Vagina (tissue), 2 donors: Measurements from ENCODE around the gene DBP. TPM values are rescaled to one million over a fixed set of nuclear protein-coding genes. Genes with fewer than 3 reads are reported as not detected.

ENCODE experiments used
- DNase-seq, 2 donors: peaks; one replicate each; pipeline ENCODE4 v3.0.0-alpha.2; 2017; ENCODE audit errors: extremely low spot score in 2 of 2
- H3K27ac ChIP-seq: fragments of 200-600 bp; sonication (generic); one replicate; pipeline ENCODE4 v1.5.1; 2019
- H3K27me3 ChIP-seq: fragments of 200-600 bp; sonication (generic); one replicate; pipeline ENCODE4 v1.5.1; 2019
- H3K36me3 ChIP-seq, 2 donors: fragments of 200-600 bp; sonication (generic); one replicate each; pipeline ENCODE4 v1.5.1; 2017 to 2019
- H3K4me1 ChIP-seq: fragments of 200-600 bp; sonication (generic); one replicate; pipeline ENCODE4 v1.5.1; 2019
- H3K4me3 ChIP-seq, 2 donors: fragments of 200-600 bp; sonication (generic); 1 replicate in 1 of 2; 2 replicates in 1 of 2; pipeline ENCODE4 v1.5.1; 2016 to 2019
- H3K9me3 ChIP-seq: fragments of 200-600 bp; sonication (generic); one replicate; pipeline ENCODE4 v1.5.1; 2019
- POLR2A ChIP-seq, 2 donors: fragments of 450-650 bp; IDR thresholded peaks; one replicate each; pipeline ENCODE4 v1.6.1; 2017; ENCODE audit warnings: antibody characterized with exemption in 2 of 2, mild to moderate bottlenecking in 2 of 2, moderate library complexity in 2 of 2
- POLR2AphosphoS5 ChIP-seq, 2 donors: sonication (generic); formaldehyde crosslinking; IDR thresholded peaks; one replicate each; pipeline ENCODE4 v1.9.0; 2017; ENCODE audit warnings: antibody characterized with exemption in 2 of 2, mild to moderate bottlenecking in 2 of 2, low read depth in 1 of 2; ENCODE audit not compliant: insufficient read depth in 1 of 2
- intact Hi-C: fragments of 100-400 bp; cut with DNase I; formaldehyde crosslinking; loops from one replicate; pipeline ENCODE4 v1.15.1; 2023
- total RNA-seq: library from RNA; depleted of rRNA; stranded (reverse); fragments of >200 nt; gene quantifications from one replicate; pipeline ENCODE4 v1.2.3, GENCODE V29; 2016
- TF ChIP-seq, protein P1 (sequence below), 3 experiments: fragments of 450-650 bp in 2 of 3; fragments of 200-600 bp in 1 of 3; sonication (generic) in 1 of 3; IDR thresholded peaks; one replicate each; pipeline ENCODE4 v1.5.1; 2017 to 2019; ENCODE audit warnings: antibody characterized with exemption in 3 of 3, mild to moderate bottlenecking in 2 of 3, moderate library complexity in 2 of 3

Gene DBP
- total RNA-seq, 1 donor from 2014 or later: 4.9 TPM

DNA sequence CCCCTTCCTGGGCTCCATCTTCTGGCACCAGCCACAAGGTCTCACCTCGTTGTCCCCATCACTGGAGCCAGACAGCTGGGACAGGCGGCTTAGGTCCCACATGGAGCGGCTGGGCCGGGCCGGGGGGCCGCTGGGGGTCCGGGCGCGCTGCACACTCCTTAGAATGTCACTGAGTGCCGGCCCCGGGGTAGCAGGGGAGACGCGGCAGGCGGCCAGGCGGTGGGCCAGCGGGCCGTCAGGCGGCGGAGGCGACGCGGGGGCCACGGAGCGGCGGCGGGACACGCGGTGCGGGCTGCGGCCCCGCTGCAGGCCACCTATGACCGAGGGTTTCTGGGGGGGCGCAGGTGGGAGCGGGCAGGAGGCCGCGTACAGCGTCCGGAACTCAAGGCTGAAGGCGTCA lies 33.7 kb downstream of the DBP start:
- no peak for DNase-seq
- intact Hi-C loops: no loop called here

DNA sequence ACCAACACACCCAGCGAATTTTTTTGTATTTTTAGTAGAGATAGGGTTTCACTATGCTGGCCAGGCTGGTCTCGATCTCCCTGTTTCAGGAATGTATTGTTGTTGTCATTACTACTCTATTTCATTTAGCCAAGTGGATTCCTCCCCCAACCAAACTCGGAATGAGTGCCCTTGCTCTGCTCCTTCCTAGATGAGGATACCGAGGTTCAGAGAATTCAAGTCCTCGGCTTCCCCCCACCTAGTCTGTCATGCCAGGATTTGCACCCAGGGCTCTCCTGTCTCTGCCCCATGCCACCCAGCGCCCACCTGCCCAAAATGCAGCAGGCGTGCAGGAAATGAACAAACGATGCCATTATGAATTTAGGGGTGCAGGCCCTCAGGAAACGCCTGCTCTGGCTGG lies 34.2 kb downstream of the DBP start:
- no peak for DNase-seq

More for the DNA sequence above, 33.7 kb downstream of the DBP start:
- Histone ChIP-seq H3K27ac (no peak overlapping the region), H3K9me3 (no peaks in the 10 kb centered on the region), H3K27me3 (no peaks in the 10 kb centered on the region), H3K36me3 (no peaks in the 10 kb centered on the region), H3K4me1 (no peaks in the 10 kb centered on the region), H3K4me3 (no peak overlapping the region)
- TF ChIP-seq, protein P1, sequence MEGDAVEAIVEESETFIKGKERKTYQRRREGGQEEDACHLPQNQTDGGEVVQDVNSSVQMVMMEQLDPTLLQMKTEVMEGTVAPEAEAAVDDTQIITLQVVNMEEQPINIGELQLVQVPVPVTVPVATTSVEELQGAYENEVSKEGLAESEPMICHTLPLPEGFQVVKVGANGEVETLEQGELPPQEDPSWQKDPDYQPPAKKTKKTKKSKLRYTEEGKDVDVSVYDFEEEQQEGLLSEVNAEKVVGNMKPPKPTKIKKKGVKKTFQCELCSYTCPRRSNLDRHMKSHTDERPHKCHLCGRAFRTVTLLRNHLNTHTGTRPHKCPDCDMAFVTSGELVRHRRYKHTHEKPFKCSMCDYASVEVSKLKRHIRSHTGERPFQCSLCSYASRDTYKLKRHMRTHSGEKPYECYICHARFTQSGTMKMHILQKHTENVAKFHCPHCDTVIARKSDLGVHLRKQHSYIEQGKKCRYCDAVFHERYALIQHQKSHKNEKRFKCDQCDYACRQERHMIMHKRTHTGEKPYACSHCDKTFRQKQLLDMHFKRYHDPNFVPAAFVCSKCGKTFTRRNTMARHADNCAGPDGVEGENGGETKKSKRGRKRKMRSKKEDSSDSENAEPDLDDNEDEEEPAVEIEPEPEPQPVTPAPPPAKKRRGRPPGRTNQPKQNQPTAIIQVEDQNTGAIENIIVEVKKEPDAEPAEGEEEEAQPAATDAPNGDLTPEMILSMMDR (IDR thresholded peaks at IDR 0.05): no peak
- TF ChIP-seq POLR2A (IDR thresholded peaks at IDR 0.05) (no peak), POLR2AphosphoS5 (IDR thresholded peaks at IDR 0.05; ENCODE audit: insufficient read depth in 1 of 2, low read depth in 1 of 2) (no peak)

DNA sequence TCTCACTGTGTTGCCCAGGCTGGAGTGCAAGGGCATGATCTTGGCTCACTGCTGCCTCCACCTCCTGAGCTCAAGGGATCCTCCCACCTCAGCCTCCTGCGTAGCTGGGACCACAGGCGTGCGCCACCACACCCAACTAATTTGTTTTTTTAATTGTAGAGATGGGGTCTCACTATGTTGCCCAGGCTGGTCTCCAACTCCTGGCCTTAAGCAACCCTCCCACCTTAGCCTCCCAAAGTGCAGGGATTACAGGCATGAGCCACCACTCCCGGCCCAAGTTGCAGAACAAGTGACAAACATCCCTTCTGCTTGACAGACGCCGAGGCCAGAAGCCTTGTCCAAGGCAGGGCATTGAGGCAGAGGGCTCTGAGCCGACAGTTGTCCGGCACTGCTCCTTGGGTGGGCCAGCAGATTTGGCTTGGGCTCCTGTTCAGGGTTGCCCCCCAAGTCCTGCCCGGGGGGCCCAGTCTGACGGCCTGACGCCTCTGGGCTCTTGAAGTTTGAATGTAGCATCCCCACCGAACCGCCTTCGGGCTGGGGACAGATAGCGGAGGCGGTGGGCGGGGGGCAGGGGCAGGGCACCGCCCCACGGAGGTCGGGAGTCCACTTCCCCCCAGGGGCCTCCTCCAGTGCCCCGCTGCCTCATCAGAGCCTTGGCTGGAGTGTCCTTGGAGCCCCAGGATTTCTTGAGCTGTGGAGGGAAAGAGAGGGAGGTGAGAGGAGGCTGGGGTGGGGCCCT lies 36.3 kb downstream of the DBP start:
- intact Hi-C loops: no loop called here

More for the DNA sequence above, 34.2 kb downstream of the DBP start:
- intact Hi-C loops: no loop called here
- Histone ChIP-seq H3K4me3 (no peak overlapping the region), H3K9me3 (no peaks in the 10 kb centered on the region), H3K36me3 (no peaks in the 10 kb centered on the region), H3K27ac (no peak overlapping the region), H3K27me3 (no peaks in the 10 kb centered on the region), H3K4me1 (no peaks in the 10 kb centered on the region)
- TF ChIP-seq POLR2AphosphoS5 (IDR thresholded peaks at IDR 0.05; ENCODE audit: insufficient read depth in 1 of 2, low read depth in 1 of 2): no peak
- TF ChIP-seq POLR2A (IDR thresholded peaks at IDR 0.05): no peak
- TF ChIP-seq, protein P1 (IDR thresholded peaks at IDR 0.05): no peak

DNA sequence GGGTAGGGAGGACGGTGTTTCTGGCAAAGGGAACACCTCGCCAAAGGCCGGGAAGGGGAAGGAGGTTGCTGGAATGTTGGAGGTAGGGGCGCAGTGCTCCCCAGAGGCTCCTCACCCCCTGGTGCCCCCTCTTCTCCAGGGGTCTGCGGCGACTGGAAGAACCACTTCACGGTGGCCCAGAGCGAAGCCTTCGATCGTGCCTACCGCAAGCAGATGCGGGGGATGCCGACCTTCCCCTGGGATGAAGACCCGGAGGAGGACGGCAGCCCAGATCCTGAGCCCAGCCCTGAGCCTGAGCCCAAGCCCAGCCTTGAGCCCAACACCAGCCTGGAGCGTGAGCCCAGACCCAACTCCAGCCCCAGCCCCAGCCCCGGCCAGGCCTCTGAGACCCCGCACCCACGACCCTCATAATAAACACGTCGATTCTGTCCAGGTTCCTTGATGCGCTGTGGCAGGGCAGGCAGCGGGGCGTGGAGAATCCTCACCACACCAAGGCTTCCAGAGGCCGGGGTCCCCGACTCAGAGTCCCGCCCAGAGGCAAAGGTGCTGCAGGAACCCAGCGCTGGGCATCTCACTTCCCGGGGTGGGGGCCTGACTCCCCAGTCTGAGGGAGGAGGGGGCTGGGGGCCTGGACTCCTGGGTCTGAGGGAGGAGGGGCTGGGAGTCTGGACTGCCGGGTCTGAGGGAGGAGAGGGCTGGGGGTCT lies 38.0 kb downstream of the DBP start:
- Histone ChIP-seq H3K4me3 (no peak overlapping the region), H3K27ac (no peak overlapping the region), H3K27me3 (no peaks in the 10 kb centered on the region), H3K36me3 (no peaks in the 10 kb centered on the region), H3K9me3 (no peaks in the 10 kb centered on the region), H3K4me1 (no peaks in the 10 kb centered on the region)
- no peak for DNase-seq
- intact Hi-C loops: no loop called here
- TF ChIP-seq POLR2AphosphoS5 (IDR thresholded peaks at IDR 0.05; ENCODE audit: insufficient read depth in 1 of 2, low read depth in 1 of 2): no peak
- TF ChIP-seq, protein P1 (IDR thresholded peaks at IDR 0.05): no peak
- TF ChIP-seq POLR2A (IDR thresholded peaks at IDR 0.05): no peak

More for the DNA sequence above, 36.3 kb downstream of the DBP start:
- Histone ChIP-seq H3K9me3 (no peaks in the 10 kb centered on the region), H3K4me1 (no peaks in the 10 kb centered on the region), H3K27me3 (no peaks in the 10 kb centered on the region), H3K36me3 (no peaks in the 10 kb centered on the region), H3K27ac (no peak overlapping the region), H3K4me3 (no peak overlapping the region)
- no peak for DNase-seq
- TF ChIP-seq POLR2AphosphoS5 (IDR thresholded peaks at IDR 0.05; ENCODE audit: insufficient read depth in 1 of 2, low read depth in 1 of 2) (no peak), POLR2A (IDR thresholded peaks at IDR 0.05) (no peak)
- TF ChIP-seq, protein P1 (IDR thresholded peaks at IDR 0.05): no peak
